ENCODE results near the gene MAPT.

GRCh38 chr17:46031920-46032319 is 137.6 kb downstream of the MAPT start:
- no peak for TF ChIP-seq EZH2 (IDR thresholded peaks at IDR 0.05)
- no peak for TF ChIP-seq RAD21 (IDR thresholded peaks at IDR 0.05; ENCODE audit: low read depth)
- no peak for TF ChIP-seq TCF7L2 (IDR thresholded peaks at IDR 0.05; ENCODE audit: borderline replicate concordance, extremely low read depth, insufficient read depth, insufficient read length)

Measured in HCT116 (cell line).